Neural progenitor cell (in vitro differentiated cells): ENCODE data around the gene GCNT2.

Experiments
- EZH2 ChIP-seq: fragments of 200-600 bp; sonication (generic); IDR thresholded peaks from 2 replicates; pipeline ENCODE4 v1.6.1; 2017; ENCODE audit warnings: antibody characterized with exemption, mild to moderate bottlenecking, moderate library complexity
- EZH2phosphoT487 ChIP-seq: fragments of 200-600 bp; sonication (generic); IDR thresholded peaks from 2 replicates; pipeline ENCODE4 v1.6.1; 2017; ENCODE audit warnings: antibody characterized with exemption
- TF ChIP-seq, protein P1 (sequence below): fragments of 200-600 bp; sonication (generic); IDR thresholded peaks from 2 replicates; pipeline ENCODE4 v1.5.1; 2017; ENCODE audit warnings: antibody characterized with exemption, mild to moderate bottlenecking

DNA sequence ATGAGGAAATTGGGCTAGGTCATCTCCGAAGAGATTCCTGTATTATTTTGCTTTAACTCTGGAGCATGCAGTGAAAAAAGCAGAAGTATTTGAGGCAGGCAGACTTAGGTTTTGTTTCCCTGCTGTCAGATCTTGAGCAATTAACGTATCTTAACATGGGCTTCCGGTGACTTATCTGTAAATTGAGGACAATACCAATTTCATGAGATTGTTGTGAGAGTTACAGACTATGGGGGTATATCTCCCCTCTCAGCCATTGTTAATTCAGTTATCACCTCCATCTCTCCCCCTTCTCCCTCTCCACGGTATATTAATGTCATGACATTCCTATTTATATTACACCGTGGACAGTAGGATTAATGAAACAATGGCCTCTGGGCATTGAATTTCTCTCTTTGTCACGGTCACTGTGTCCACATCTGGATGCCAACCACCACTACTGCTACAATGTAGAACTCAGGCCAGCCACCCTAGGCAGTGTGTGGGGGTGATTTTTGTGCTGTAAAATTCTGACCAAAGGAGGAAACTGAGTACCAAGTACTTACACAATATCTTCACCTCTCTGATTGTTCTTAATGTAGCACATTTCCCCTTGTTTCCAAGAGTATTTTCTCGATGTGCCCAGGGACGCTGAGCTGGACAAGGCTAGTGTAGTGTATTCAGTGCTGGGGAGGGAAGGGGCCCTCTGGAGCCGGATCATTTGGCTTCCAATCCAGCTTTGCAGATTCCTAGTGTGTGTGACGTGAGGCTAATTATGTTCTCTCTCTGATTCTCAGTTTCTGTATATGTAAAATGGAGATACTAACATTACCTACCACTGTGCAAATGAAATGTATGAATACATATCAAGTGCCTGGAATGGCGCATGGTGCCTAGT, 77.2 kb downstream of the GCNT2 start:
- TF ChIP-seq, protein P1, sequence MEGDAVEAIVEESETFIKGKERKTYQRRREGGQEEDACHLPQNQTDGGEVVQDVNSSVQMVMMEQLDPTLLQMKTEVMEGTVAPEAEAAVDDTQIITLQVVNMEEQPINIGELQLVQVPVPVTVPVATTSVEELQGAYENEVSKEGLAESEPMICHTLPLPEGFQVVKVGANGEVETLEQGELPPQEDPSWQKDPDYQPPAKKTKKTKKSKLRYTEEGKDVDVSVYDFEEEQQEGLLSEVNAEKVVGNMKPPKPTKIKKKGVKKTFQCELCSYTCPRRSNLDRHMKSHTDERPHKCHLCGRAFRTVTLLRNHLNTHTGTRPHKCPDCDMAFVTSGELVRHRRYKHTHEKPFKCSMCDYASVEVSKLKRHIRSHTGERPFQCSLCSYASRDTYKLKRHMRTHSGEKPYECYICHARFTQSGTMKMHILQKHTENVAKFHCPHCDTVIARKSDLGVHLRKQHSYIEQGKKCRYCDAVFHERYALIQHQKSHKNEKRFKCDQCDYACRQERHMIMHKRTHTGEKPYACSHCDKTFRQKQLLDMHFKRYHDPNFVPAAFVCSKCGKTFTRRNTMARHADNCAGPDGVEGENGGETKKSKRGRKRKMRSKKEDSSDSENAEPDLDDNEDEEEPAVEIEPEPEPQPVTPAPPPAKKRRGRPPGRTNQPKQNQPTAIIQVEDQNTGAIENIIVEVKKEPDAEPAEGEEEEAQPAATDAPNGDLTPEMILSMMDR, result no peak
- TF ChIP-seq EZH2phosphoT487 (no peak), EZH2 (no peak)
